Middle frontal gyrus (tissue), 1 donor: ENCODE measurements around the gene GNG13.

Source experiments
- DNase-seq: peaks from one replicate; pipeline ENCODE4 v3.0.0-alpha.2; 2015; ENCODE audit warnings: low spot score; ENCODE audit errors: extremely low spot score

Gene GNG13

GRCh38 chr16:794853-795466, 5.6 kb downstream of the GNG13 start:
- no peak for DNase-seq

- DNase-seq, result no peak
Observed at GRCh38 chr16:794091-794822, 6.3 kb downstream of the GNG13 start.

GRCh38 chr16:793414-793813, 7.1 kb downstream of the GNG13 start:
- DNase-seq, result no peak

GRCh38 chr16:792221-792995, 8.1 kb downstream of the GNG13 start:
- no peak for DNase-seq

GRCh38 chr16:791131-791530, 9.4 kb downstream of the GNG13 start:
- no peak for DNase-seq

GRCh38 chr16:790086-790485, 10.4 kb downstream of the GNG13 start:
- DNase-seq, result no peak

- DNase-seq, result no peak
Observed at GRCh38 chr16:789191-789850, 11.2 kb downstream of the GNG13 start.

- DNase-seq, result peak; percentile 87
Observed at GRCh38 chr16:788399-789126, 12.0 kb downstream of the GNG13 start, which contains the start of gene CHTF18. Gene CHTF18, plus strand, starts transcription at chr16:788620. Its CDS starts 65 bp downstream, at chr16:788685.

- DNase-seq, result no peak
Observed at GRCh38 chr16:787978-788398, 12.5 kb downstream of the GNG13 start, which contains the start of gene RPUSD1. Gene RPUSD1, minus strand, starts transcription at chr16:788381. Its CDS starts 644 bp downstream, at chr16:787737.

GRCh38 chr16:787321-787966, 13.1 kb downstream of the GNG13 start:
- DNase-seq, result no peak

- DNase-seq, result no peak
Observed at GRCh38 chr16:785563-786535, 14.7 kb downstream of the GNG13 start.

GRCh38 chr16:784431-784830, 16.1 kb downstream of the GNG13 start:
- no peak for DNase-seq

- DNase-seq, result no peak
Observed at GRCh38 chr16:783404-784161, 17.0 kb downstream of the GNG13 start.

GRCh38 chr16:782766-783403, 17.6 kb downstream of the GNG13 start:
- no peak for DNase-seq

- no peak for DNase-seq
Observed at GRCh38 chr16:782258-782657, 18.3 kb downstream of the GNG13 start.

- no peak for DNase-seq
Observed at GRCh38 chr16:781346-782010, 19.1 kb downstream of the GNG13 start.

GRCh38 chr16:780296-780695, 20.2 kb downstream of the GNG13 start:
- no peak for DNase-seq
